ENCODE measurements around the gene GFER.
"Not testable (repeated sequence)": the region's sequence is repeated elsewhere in the genome, so short reads cannot be mapped to it uniquely, and the experiment has no call there.

Gene GFER

DNA sequence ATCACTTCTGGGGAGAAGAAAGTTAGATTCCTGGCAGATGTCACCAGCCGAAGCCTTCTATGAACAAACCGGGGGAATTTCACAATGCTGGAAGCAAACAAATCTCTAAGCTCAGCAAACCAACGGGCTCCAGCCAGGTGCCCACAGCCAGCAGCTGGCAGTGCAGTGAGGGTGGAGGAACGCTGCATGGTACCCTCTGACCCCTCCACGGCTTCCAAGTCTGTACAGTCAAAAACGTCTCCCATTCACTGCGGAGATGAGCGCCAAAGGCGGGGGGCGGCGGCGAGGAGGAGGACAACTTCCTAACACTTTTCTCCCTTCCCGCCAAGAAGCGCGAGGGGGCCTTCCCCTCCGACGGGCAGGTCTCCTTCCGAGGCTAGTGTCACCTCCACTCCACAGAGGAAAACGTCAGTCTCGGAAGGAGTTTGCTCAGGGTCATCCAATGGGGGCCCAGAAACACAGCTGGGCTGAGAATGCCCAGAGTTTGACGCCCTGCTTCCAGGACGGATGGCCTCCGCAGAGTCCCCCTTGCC, 24.7 kb downstream of the GFER start:
- no peak for DNase-seq

DNA sequence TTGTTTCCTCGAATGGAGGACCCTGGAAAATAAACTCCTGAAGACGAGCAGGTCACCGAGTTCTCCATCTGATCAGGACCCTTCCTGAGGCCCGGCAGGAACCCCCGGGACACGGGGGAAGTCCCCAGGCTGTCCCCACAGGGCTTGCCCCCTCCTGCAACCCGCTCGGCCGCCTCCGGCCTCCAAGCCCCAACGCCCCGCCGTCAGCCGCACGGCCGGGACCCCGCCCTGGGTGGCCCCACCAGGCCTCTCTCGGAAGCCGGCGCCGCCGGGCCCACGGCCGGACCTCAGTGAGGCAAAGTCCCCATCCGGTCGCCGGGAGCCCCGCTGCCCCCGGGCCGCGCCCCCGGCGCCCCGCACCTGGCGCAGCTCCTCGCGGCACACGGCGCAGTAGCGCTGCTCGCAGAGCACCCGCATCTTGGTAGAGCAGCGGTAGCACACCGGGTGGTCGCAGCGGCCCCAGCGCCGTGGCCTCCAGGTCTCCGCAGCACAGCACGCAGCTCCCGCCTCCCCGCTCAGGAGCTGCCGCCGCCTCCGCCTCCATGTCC, 25.2 kb downstream of the GFER start:
- DNase-seq, result no peak

DNA sequence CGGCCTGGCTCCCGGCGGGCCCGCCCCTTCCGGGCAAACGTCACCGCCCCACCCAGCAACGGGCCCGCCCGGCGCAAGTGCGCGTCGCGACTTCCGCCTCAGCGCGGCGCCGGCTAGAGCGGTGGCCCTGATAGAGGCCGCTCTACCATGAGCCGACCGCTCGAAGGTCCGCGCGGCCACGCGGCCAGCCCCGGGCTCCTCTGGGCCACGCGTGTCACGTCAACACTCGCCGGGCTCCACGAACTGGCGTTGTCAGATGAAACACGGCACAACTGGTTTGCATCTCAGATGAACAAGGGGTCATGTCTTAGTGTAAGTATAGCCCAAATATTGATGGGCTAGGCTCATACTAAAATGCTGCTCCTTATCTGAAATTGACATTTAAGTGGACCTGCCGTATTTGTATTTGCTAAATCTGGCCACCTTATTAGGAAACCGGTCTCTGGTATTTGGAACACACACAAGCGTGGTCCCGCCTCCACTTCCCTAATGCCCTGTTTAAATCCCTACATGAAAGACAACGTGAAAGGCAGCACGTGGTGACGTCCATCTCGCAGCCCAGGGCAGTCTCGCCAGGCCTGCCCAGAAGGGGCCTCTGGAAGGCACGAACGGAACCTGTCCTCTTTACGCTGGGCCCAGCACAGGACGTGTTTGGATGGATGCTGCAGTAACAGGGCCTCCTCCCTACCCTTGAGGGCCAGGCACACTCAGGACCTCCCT, 26.0 kb downstream of the GFER start, which contains the start of gene ZNF598:
Gene ZNF598 (minus strand): TSS at position 31 of the 720 bp plus-strand sequence.
- peak; percentile 89 for DNase-seq

DNA sequence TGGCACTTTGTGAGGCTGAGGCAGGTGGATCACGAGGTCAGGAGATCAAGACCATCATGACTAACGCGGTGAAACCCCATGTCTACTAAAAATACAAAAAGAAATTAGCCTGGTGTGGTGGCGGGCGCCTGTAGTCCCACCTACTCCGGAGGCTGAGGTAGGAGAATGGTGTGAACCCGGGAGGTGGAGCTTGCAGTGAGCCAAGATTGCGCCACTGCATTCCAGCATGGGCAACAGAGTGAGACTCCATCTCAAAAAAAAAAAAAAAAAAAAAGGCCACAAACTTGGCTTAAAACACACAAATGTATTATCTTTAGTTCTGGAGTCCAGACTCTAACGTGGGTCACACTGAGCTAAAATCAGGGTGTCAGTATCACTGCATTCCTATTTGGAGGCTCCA, 27.7 kb downstream of the GFER start:
- DNase-seq, result not testable (repeated sequence)

DNA sequence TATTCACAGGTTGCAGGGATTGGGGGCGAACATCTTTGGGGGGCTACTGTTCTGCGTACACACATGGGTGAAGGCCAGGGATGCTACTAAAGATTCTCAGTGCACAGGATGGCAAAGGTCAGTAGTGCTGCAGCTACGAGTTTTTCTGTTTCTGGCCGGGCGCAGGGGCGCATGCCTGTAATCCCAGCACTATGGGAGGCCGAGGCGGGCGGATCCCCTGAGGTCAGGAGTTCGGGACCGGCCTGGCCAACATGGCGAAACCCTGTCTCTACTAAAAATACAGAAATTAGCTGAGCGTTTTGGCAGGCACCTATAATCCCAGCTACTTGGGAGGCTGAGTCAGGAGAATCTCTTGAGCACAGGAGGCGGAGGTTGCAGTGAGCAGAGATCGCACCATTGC, 29.5 kb downstream of the GFER start:
- no peak for DNase-seq

DNA sequence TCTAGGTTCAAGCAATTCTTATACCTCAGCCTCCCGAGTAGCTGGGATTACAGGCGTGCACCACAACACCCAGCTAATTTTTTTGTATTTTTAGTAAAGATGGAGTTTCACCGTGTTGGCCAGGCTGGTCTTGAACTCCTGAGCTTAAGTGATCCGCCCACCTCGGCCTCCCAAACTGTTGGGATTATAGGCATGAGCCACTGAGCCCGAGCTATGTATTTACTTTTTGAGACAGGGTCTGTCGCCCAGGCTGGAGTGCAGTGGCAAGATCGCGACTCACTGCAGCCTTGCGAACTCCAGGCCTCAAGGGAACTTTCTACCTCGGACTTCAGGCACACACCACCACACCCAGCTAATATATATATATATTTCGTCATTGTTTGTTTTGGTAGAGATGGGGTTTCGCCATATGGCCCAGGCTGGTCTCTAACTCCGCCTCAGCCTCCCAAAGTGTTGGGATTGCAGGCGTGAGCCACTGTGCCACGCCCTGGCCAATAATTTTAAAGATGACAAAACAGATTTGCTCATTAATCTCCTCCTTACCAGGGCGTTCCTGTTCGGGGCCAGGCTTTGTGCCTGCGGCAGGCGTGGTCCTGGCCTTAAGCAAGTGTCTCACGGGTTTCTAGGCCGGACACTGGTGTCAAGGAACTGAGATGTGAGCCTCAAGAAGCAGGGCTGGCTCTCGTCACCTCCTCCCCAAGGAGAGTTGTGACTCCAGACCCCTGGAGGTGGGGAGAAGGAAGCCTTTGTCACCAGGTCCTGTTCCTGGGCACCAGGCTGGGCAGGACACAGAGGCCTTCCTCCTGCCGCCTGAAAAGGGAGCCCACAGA, 31.3 kb downstream of the GFER start:
- DNase-seq, result no peak

DNA sequence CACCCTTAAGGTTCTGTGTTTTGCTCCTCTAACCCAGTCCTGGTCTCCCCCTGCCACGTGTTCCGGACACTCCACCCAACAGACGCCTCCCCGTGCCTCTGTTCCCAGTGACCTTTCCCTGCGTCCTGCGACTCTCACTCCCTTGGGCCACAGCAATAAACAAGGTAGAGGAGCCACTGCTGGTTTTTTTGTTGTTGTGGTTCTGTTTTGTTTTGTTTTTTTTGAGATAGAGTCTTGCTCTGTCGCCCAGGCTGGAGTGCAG, 31.9 kb downstream of the GFER start:
- no peak for DNase-seq

DNA sequence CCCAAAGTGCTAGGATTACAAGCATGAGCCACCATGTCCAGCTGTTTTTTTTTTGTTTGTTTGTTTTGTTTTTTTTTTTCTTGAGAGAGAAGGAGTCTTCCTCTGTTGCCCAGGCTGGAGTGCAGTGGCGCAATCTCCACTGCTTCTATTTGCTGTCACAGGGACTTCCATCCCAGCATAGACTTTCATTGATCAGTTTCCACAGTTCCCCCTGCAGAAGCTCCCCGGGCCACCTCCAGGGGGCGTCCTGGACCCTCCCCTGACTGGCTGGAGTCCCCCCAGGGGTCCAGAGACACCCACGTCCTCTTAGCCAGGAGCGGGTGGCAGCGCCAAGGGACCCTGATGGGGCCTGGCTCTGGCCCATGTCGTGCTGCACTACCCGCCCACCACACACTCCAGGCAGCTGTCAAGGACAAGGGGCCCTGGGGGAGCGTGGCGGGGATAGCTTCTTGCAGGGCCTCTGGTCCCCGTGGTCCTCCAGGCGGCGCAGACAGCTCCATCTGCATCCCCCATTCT, 32.5 kb downstream of the GFER start:
- DNase-seq, result no peak

DNA sequence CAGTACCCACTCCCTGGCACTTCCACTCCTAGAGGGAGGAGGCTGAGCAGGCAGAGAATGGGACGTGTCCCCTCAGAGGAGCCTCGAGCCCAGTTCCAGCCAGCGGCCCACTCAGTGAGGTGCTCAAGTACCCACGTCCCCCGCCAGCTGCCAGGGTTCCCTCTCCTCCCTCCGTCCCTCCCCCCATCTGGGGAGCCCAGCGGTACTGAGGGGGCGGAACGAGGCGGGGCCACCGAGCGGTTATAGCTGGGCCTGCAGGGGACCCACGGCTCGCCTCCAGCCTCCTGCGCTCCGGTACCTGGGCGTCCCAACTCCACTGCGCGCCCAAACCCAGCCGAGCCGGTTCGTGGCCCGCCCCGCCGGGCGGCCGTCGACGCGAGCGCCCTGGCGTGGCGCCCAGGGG, 35.5 kb downstream of the GFER start, which contains the start of gene NPW:
Gene NPW (plus strand): TSS at position 268 of the 403 bp plus-strand sequence.
- no peak for DNase-seq

DNA sequence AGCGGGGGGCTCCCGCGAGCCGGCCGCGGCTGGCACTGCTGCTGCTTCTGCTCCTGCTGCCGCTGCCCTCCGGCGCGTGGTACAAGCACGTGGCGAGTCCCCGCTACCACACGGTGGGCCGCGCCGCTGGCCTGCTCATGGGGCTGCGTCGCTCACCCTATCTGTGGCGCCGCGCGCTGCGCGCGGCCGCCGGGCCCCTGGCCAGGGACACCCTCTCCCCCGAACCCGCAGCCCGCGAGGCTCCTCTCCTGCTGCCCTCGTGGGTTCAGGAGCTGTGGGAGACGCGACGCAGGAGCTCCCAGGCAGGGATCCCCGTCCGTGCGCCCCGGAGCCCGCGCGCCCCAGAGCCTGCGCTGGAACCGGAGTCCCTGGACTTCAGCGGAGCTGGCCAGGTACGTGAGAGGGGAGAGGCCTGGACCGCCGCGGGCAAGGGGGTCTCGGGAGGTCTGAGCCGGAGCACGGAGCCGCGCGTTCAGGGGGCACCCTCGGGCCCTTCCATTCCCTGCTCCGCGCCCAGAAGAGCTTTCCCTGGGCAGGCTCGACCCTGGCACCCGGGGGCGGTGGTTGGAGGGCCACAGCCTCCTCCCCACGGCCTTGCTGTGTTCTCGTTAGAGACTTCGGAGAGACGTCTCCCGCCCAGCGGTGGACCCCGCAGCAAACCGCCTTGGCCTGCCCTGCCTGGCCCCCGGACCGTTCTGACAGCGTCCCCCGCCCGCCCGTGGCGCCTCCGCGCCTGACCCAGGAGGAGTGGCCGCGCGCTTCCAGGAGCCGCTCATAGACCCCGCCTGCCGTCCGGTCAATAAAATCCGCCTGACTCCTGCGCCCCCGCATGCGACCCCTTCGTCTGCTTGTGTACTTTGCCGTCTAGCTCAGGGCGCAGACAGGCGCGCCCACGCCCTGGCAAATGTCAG, 36.2 kb downstream of the GFER start:
- no peak for DNase-seq

DNA sequence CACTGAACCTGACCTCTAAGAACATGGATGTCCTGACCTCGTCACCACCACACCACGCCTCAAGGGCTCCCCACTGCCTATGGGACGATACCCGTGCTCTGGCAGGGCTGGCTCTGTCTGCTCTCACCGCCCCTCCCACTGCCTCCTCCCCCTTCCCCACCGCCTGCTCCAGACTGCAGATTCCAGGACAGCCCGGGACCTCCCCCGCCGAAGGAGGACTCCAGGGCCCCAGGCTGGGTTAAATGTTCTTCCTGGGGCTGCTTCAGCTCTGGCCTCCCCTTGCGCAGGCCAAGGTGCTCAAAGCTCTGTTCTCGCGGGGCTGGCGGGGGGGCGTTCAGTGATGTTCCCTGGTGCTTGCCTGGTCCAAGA, 38.7 kb downstream of the GFER start:
- DNase-seq, result no peak

DNA sequence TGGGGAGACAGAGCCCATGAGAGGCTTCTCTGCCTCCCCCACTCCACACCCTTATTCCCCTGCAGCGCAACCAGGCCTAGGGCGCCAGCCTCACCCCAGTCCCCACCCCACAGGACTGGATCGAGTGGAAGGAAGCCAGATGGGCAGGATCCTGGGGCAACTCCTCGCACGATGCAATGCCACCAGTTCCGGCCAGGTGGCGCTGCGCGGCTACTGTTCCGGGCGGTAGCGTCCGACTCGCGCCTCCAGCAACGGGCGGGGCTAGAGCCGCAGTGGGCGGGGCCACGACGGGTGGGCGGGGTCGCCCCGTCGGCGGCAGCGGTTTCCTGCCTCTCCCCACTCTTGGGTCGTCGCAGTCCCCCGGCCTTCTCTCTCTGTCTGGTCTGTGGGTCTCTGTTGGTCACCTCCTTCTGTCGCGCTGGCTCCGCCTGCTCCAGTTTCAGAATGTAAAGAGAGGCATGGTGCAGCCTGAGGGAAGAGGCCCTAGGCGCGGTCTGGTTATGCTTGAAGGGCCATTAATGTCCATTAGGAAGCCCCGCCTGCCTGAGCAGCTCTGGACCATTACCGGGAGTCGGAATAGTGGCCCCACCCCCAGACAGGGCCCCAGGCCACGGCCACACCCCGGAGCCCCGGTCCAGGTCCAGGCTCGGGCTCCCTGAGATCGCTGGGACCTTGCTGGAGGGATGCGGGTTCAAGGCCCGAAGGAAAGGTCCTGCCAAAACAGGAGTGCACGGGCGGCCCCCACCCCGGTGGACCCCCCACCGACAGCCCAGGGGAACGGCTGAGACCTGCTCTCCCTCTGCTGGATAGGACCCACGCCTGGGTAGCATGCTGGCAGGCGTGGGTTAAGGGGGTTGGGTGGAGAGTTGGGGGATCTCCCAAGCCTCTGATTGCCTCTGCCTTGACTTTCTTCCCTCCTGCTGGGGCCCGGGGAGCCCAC, 39.4 kb downstream of the GFER start:
- DNase-seq, result peak; percentile 94

DNA sequence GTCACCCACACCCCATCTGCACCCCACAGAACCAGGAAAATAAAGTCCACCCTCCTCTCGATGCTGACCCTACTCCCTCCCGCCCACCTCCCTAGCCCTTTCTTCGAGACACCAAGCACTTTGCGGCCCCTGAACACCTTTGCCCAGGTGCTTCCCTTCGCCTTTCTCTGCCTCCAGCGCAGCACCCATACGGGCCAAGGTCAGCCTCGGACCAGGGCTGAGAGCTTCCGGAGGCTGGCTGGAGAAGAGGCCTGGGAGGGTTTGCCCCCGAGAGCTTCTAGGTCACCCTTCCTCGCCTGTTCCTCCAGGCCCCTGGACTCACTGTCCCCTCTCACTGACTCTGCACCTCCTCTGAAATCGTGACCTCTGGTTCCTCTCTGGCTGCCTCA, 40.0 kb downstream of the GFER start:
- DNase-seq, result no peak

DNA sequence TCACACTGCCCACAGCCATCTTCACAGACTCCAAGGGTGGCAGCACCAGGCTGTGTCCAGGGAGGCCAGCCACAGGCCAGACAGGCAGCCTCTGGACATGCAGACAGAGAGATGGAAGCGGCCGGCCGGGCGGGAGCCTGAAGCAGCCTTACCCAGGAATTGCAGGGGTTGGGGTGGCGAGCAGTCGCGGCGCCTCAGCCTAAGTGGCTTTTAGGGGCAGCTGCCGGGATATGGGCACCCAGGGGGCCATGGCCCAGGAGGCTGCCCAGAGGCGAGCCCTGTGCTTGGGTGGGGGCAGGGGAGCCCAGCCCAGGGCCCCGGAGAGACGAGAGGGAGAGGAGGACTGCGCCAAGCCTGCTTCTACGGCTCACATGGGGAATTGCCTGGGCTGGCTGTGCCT, 41.3 kb downstream of the GFER start:
- DNase-seq, result peak; percentile 34

DNA sequence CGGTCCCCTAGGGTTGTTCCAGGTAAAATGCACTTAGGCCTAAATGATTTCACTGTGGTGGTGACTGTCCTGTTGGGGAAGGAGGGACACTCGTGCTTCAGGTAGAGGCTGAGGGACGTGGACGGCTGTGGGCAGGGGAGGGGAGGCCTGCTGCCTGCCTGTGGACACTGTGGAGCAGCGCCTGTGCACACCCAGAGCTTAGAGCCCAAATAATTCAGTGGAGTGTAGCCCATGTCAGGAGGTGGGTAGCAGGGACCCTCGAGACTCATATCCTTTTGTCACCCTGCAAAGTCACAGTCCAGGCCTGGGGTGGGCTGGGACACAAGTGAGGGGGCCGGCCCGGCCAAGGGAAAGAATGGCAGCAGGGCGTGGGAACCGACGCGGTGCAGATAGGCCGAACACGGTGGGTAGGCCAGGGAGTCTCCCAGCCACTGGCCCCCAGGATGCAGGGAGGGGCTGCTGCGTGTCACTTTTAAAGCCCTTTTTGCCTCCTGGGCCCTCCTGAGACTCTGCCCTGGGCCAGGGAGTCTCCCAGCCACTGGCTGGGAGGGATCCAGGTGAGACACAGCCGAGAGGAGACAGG, 42.0 kb downstream of the GFER start:
- no peak for DNase-seq

DNA sequence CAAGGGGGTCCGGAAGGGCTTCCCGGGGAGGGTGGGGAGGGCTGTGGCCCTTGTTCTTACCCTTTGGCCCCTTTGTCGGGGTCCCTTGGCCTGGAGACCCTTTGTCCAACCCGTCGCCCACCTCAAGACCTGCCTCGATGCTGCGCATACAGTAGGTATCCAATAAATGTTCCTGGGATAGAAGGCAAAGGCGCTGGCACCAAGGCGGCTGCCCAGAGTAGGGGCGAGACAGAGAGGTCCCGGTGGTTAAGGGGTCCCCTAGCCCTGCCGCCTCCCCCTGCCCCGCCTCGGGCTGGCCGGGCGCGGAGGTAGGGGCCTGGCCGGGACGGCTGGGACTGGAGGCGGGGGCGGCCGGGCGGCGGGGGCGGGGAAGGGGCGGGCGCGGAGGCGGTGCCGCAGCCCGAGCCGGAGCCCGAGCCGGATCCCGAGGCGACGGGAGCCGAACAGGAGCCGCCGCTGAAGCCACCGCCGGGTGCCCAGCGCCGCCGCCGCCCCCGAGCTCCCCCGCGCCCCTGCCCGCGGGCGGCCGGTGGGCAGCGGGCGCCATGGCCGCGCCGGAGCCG, 42.5 kb downstream of the GFER start, which contains the start of gene NHERF2:
Gene NHERF2 (plus strand): TSS at position 442 of the 563 bp plus-strand sequence. CDS start 104 bp downstream, at position 546.
- peak; percentile 59 for DNase-seq

DNA sequence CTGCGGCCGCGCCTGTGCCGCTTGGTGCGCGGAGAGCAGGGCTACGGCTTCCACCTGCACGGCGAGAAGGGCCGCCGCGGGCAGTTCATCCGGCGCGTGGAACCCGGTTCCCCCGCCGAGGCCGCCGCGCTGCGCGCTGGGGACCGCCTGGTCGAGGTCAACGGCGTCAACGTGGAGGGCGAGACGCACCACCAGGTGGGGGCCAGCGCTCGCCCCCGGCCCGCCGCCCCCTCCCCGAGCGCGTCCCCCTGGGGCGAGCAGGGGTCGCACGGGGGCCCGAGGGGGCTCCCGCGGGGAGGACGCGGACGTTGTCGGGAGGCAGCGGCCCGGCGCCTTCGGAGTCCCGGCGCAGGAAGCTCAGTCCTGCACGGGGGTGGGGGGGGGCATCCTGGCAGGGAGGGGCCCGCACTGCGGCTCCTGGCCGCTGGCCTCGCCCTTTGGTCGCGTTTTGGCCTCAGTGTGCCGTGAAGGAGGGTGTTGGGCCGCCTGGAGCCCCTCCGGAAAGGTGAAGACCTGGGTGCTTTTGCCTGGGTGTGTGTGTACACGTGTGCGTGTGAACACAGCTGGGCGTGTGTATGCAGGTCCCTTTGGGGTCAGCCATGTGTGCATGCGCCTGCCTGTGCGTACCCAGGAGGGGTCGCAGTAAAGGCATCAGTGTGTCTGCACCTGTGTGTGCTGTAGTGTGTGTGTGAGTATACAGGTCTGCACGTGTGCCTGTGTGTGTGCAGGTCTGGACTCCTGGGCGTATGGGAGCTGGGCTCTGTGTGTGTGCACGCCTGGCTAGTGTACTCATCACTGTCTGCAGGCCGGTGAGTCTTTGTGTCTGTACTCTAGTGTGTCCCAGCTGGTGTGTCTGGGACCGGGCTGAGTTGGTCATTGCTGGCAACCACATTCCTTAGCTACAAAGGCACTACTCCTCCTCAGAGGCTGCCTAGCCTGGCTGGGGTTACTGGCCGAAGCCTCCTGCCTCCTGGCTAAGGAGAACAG, 43.3 kb downstream of the GFER start:
- peak; percentile 46 for DNase-seq

DNA sequence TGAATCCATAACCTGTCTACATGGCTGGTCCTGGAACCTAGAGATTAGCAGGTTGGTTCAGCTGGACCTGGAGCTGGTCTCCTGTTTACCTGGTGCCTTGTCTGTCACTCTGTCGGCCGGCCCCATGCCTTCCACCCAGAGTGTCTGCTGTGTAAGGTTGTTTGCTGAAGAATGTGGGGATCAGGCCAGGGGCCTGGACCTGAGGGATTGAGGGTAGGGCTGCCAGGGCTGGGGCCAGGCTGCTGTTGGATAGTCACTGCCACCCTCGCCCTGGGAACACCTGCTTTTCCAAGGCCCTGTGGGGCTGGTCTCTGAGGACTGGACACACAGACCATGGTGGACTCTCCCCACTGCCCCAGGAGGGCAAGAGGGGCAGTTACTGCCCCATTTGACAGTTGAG, 44.2 kb downstream of the GFER start:
- DNase-seq, result no peak

DNA sequence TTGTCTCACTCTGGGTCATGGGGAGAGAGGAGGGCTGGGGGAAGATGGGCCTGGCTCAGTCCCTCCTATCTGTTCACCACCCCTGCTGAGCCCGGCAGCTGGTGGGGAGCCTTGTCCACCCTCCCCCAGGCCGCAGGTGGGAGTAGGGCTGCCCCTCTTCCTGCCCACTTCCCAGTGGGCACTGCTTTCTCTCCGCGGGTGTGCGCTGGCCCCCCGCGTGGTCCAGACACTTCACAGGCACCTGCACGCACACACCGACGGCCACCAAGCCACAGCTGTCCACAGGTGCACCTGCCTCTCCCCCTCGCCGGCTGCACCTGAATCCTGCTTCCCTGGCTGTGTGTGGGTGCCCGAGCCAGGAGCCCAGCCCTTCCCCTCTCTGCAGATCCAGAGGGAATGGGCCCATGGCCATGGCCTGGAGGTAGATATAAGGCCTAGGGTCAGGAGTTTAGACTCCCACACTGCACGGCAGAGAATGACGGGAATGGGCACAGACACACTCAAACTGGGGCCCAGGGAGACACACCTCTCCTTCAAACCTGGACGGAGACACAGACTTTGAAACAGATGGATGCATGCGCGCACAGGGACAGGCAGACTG, 44.7 kb downstream of the GFER start:
- DNase-seq, result peak; percentile 26

All from left hindlimb (tissue), 1 donor.